SK-N-SH (cell line): ENCODE results near the gene CTSA. TPM values are rescaled to one million over a fixed set of nuclear protein-coding genes. Genes with fewer than 3 reads are reported as not detected.
"Not testable (repeated sequence)": the region's sequence is repeated elsewhere in the genome, so short reads cannot be mapped to it uniquely, and the experiment has no call there.

Source experiments
- CTCF ChIA-PET: fragments of 300-600, 350-600 bp; formaldehyde crosslinking; extraction: SDS; loops from one replicate; lab custom pipeline; 2021; lab: Yijun Ruan, JAX
- POLR2A ChIA-PET: fragments of 350-600 bp; sonication (Branson Sonifier 250); formaldehyde crosslinking; extraction: SDS; loops from one replicate; lab custom pipeline; 2020; ENCODE audit warnings: antibody characterized with exemption, inconsistent platforms; lab: Yijun Ruan, JAX
- DNase-seq: peaks from one replicate; pipeline ENCODE4 v3.0.0; 2012
- H2AFZ ChIP-seq: fragments of 200-600 bp; sonication (generic); 2 replicates; pipeline ENCODE4 v1.8.1; 2016; ENCODE audit warnings: antibody characterized with exemption, mild to moderate bottlenecking, low read depth
- H3F3A ChIP-seq: fragments of 200-600 bp; sonication (generic); replicated peaks from 2 replicates; pipeline ENCODE3; 2016; ENCODE audit warnings: antibody characterized with exemption, mild to moderate bottlenecking; ENCODE audit not compliant: insufficient read depth
- H3K27ac ChIP-seq, 2 experiments: fragments of 200-500 bp in 1 of 2; fragments of 200-600 bp in 1 of 2; sonication (Bioruptor generic) in 1 of 2; sonication (generic), shearing (Covaris generic) in 1 of 2; 2 replicates each; pipeline versions ENCODE4 v1.5.1 to v1.6.1; 2014 to 2016; ENCODE audit warnings: low read depth in 2 of 2, inconsistent platforms in 1 of 2, low read length in 1 of 2, mild to moderate bottlenecking in 1 of 2, mixed read lengths in 1 of 2
- H3K27me3 ChIP-seq: fragments of 200-600 bp; sonication (generic), shearing (Covaris generic); 2 replicates; pipeline ENCODE4 v1.6.1; 2016; ENCODE audit warnings: mixed run types; ENCODE audit not compliant: insufficient read depth
- H3K36me3 ChIP-seq, 2 experiments: fragments of 200-500 bp in 1 of 2; fragments of 200-600 bp in 1 of 2; sonication (Bioruptor generic) in 1 of 2; sonication (generic) in 1 of 2; replicated peaks in 1 of 2; 2 replicates each; pipeline versions ENCODE3 to v1.5.1; 2014 to 2016; ENCODE audit warnings: low read length in 1 of 2, mild to moderate bottlenecking in 1 of 2; ENCODE audit not compliant: insufficient read depth in 2 of 2, control insufficient read depth in 1 of 2
- H3K4me1 ChIP-seq, 2 experiments: fragments of 200-500 bp in 1 of 2; fragments of 200-600 bp in 1 of 2; sonication (Bioruptor generic) in 1 of 2; sonication (generic), shearing (Covaris generic) in 1 of 2; 2 replicates each; pipeline versions ENCODE4 v1.5.1 to v1.6.1; 2014 to 2016; ENCODE audit warnings: low read depth in 1 of 2, low read length in 1 of 2, mixed run types in 1 of 2; ENCODE audit not compliant: insufficient read depth in 2 of 2, control insufficient read depth in 1 of 2
- H3K4me2 ChIP-seq: fragments of 200-600 bp; sonication (generic), shearing (Covaris generic); 2 replicates; pipeline ENCODE4 v1.6.1; 2017; ENCODE audit warnings: mixed run types
- H3K4me3 ChIP-seq, 2 experiments: fragments of 200-500 bp in 1 of 2; fragments of 200-600 bp in 1 of 2; sonication (Bioruptor generic) in 1 of 2; sonication (generic), shearing (Covaris generic) in 1 of 2; 2 replicates each; pipeline versions ENCODE4 v1.5.1 to v1.8.1; 2014 to 2016; ENCODE audit warnings: low read depth in 2 of 2, inconsistent platforms in 1 of 2, low read length in 1 of 2, mild to moderate bottlenecking in 1 of 2, mixed read lengths in 1 of 2, moderate library complexity in 1 of 2
- H3K79me2 ChIP-seq: fragments of 200-600 bp; sonication (generic); 2 replicates; pipeline ENCODE4 v1.8.1; 2017; ENCODE audit warnings: mild to moderate bottlenecking; ENCODE audit not compliant: insufficient read depth
- H3K9ac ChIP-seq: fragments of 200-600 bp; sonication (generic); 2 replicates; pipeline ENCODE4 v1.6.1; 2017; ENCODE audit warnings: mixed run types
- H3K9me2 ChIP-seq: fragments of 200-600 bp; sonication (generic); 2 replicates; pipeline ENCODE4 v1.6.1; 2017; ENCODE audit warnings: mixed run types
- H3K9me3 ChIP-seq: fragments of 200-600 bp; sonication (generic); 2 replicates; pipeline ENCODE4 v1.6.1; 2017; ENCODE audit warnings: mixed run types, mild to moderate bottlenecking, moderate library complexity
- H4K20me1 ChIP-seq: fragments of 200-600 bp; sonication (generic); 2 replicates; pipeline ENCODE4 v1.6.1; 2017; ENCODE audit warnings: mild to moderate bottlenecking, mixed run types; ENCODE audit not compliant: insufficient read depth
- CHD2 ChIP-seq: fragments of 150-350 bp; IDR thresholded peaks from 2 replicates; pipeline ENCODE4 v1.6.1; 2018; ENCODE audit warnings: low read length; ENCODE audit not compliant: partially characterized antibody
- CTCF ChIP-seq: fragments of 200-600 bp; sonication (generic); IDR thresholded peaks from 2 replicates; pipeline ENCODE4 v1.6.1; 2017; ENCODE audit warnings: antibody characterized with exemption, mild to moderate bottlenecking, moderate library complexity
- ELF1 ChIP-seq: IDR thresholded peaks from 2 replicates; pipeline ENCODE4 v1.4.0; 2012
- FOXM1 ChIP-seq: IDR thresholded peaks from 2 replicates; pipeline ENCODE4 v1.4.0; 2012; ENCODE audit warnings: low read depth, mild to moderate bottlenecking
- MEF2A ChIP-seq: IDR thresholded peaks from 2 replicates; pipeline ENCODE4 v1.4.0; 2012; ENCODE audit warnings: low read depth, borderline replicate concordance
- NRF1 ChIP-seq: IDR thresholded peaks from 2 replicates; pipeline ENCODE4 v1.6.1; 2012; ENCODE audit warnings: low read depth, mild to moderate bottlenecking, low read length
- PBX3 ChIP-seq: IDR thresholded peaks from 2 replicates; pipeline ENCODE4; 2012
- RAD21 ChIP-seq: IDR thresholded peaks from 2 replicates; pipeline ENCODE4 v1.6.1; 2012; ENCODE audit warnings: mild to moderate bottlenecking, low read length
- SIN3A ChIP-seq: IDR thresholded peaks from 2 replicates; pipeline ENCODE4 v1.6.1; 2012; ENCODE audit warnings: low read depth, mild to moderate bottlenecking, low read length, moderate library complexity, borderline replicate concordance
- USF2 ChIP-seq: fragments of 150-350 bp; IDR thresholded peaks from 2 replicates; pipeline ENCODE4 v1.6.1; 2017; ENCODE audit warnings: antibody characterized with exemption, low read length, low read depth, borderline replicate concordance
- WGBS: methylation state at CpG from one replicate; pipeline ENCODE4 v1.1.6; 2017; ENCODE audit warnings: low lambda C conversion rate; 5-methylcytosine and 5-hydroxymethylcytosine counted together
- polyA plus RNA-seq, 3 experiments: library from polyadenylated mRNA; depleted of rRNA; stranded (reverse); fragments of >200 nt; gene quantifications; 2 replicates each; pipeline ENCODE4 v1.2.3, GENCODE V29; 2012

CTSA gene
- polyA plus RNA-seq, 1 of the 3 experiments (the other 2 are of a cell fraction) = 338 TPM

GRCh38 chr20:45873409-45874103, 17.6 kb upstream of the CTSA start:
- no peaks in the 10 kb centered on the region for H3K9me3 ChIP-seq
- ChIA-PET CTCF (interaction anchor here (0.7 to 0.9 kb wide), 2 partner anchors 14 to 16 kb away, joined by 3 read pairs; partner anchors contain the start of genes ACOT8, SPATA25 and ZSWIM3), POLR2A (no interaction called here)
- peaks cover 0 to 4% of the 10 kb centered on the region in 2 experiments for H3K36me3 ChIP-seq
- H3K9ac ChIP-seq = no peak overlapping the region
- 32% methylated on average over 1 of the region's 1 CpG for WGBS
- no peak overlapping the region for H2AFZ ChIP-seq
- H3F3A ChIP-seq = no peaks in the 10 kb centered on the region
- H3K27me3 ChIP-seq = no peaks in the 10 kb centered on the region
- H3K79me2 ChIP-seq = no peaks in the 10 kb centered on the region
- no peaks in the 10 kb centered on the region for H4K20me1 ChIP-seq
- no peaks in the 10 kb centered on the region for H3K9me2 ChIP-seq
- no peaks in the 10 kb centered on the region for H3K4me1 ChIP-seq
- DNase-seq = no peak
- no peak overlapping the region for H3K4me3 ChIP-seq
- no peak for TF ChIP-seq USF2
- no peak for TF ChIP-seq ELF1
- TF ChIP-seq SIN3A = no peak
- TF ChIP-seq PBX3 = no peak
- TF ChIP-seq NRF1 = no peak
- TF ChIP-seq CTCF = no peak
- TF ChIP-seq RAD21 = no peak
- TF ChIP-seq CHD2 = no peak
- TF ChIP-seq MEF2A = no peak
- no peak for TF ChIP-seq FOXM1
- TF ChIP-seq, all 33 proteins: peak for 0
- Histone ChIP-seq H3K4me2 (no peak overlapping the region), H3K27ac (no peak overlapping the region)

GRCh38 chr20:45874104-45874481, 17.0 kb upstream of the CTSA start:
- H2AFZ ChIP-seq, H3K4me2 ChIP-seq, POLR2A ChIA-PET, H3K36me3 ChIP-seq, DNase-seq, H3K9ac ChIP-seq, H3F3A ChIP-seq, H3K9me2 ChIP-seq, H3K79me2 ChIP-seq, H3K4me3 ChIP-seq, H3K27ac ChIP-seq, H4K20me1 ChIP-seq, H3K9me3 ChIP-seq, H3K4me1 ChIP-seq, H3K27me3 ChIP-seq: not testable (repeated sequence)
- WGBS = 91% methylated on average over 10 of the region's 10 CpGs
- CTCF ChIA-PET = interaction anchor here (0.9 to 2.2 kb wide), 3 partner anchors 12 to 16 kb away, joined by 3 to 8 read pairs (median 3); partner anchors contain the start of genes NEURL2 and SPATA25
